GM18505 (cell line): Measurements from ENCODE around the gene OTUD1.

ENCODE experiments used
- ATAC-seq: cut with Tn5 transposase; IDR thresholded peaks from one replicate; pipeline ENCODE4 v1.9.1; 2021; ENCODE audit not compliant: unreplicated experiment
- POLR2A ChIP-seq: IDR thresholded peaks from 4 replicates; pipeline ENCODE4 v1.6.1; 2011; ENCODE audit warnings: borderline replicate concordance; ENCODE audit not compliant: insufficient read depth, insufficient read length; ENCODE audit errors: extremely low read depth

Gene OTUD1

DNA sequence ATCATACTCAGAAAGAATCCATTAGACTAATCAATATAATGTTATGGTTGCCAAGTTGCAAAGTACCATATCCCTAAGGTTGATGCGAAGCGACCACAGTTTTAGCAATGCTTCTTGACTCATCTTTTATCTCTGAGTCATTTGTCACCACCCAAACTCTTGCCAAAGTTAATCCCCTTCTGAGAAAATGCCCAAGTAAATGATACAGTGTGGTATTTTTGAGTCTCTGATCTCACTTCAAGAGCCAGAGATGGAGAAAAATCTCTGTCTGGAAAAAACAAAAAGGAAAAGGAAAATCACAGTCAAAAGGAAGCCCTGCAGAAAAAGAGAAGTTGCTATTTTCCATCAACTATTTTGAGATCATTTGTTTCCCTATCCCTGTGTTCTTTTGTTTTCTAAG, 26.7 kb upstream of the OTUD1 start:
- no peak for TF ChIP-seq POLR2A
- no peak for ATAC-seq

DNA sequence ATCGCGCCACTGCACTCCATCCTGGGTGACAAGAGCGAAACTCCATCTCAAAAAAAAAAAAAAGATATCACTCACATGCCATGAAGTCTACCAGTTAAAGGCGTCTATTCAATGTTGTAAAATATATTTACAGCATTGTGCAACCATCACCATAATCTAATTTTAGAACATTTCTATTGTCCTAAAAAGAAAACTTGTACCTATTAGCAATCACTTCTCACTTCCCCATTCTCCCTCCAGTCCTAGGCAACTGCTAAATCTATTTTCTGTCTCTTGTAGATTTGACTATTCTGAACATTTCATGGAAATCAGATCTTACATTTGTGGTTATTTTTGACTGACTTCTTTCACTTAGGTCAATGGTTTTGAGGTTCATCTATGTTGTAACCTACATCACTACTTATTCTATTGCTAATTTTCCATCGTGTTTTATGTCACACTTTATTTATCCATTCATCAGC, 25.2 kb upstream of the OTUD1 start:
- peak; percentile 96 for ATAC-seq

DNA sequence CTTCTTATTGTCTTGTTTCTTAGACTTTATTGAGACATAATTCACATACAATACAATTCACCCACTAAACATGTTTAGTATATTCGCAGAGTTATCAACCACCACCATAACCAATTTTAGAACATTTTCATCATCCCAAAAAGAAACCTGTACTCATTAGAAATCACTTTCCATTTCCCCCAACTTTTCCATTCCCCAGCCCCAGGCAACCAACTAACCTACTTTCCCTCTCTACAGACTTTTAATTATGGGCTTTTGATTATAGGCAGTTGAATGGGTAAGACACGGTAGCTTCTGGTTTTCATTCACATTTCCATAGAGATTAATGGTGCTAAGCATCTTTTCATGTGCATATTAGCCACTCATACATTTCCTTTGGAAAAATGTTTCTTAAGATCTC, 24.2 kb upstream of the OTUD1 start:
- ATAC-seq, result no peak
- TF ChIP-seq POLR2A, result no peak

More for the DNA sequence above, 25.2 kb upstream of the OTUD1 start:
- no peak for TF ChIP-seq POLR2A

DNA sequence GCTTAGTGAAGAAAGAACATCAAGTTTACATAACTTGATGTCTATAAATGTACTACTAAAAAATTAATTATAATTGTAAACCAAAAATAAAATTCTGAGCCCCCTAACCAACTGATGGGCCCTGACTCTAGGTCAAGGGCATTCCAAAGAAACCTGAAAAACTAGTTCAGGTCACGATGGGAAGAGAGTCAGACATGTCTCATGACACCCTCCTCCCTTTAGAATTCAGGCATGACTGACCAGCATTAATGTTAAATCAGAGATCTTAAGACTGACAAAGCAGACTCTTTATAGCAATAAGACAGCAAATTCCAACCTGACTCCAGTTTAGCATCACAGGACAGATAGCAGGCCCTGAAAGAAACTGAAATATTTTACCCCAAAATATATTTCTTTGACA, 21.6 kb upstream of the OTUD1 start:
- TF ChIP-seq POLR2A, result no peak
- no peak for ATAC-seq

DNA sequence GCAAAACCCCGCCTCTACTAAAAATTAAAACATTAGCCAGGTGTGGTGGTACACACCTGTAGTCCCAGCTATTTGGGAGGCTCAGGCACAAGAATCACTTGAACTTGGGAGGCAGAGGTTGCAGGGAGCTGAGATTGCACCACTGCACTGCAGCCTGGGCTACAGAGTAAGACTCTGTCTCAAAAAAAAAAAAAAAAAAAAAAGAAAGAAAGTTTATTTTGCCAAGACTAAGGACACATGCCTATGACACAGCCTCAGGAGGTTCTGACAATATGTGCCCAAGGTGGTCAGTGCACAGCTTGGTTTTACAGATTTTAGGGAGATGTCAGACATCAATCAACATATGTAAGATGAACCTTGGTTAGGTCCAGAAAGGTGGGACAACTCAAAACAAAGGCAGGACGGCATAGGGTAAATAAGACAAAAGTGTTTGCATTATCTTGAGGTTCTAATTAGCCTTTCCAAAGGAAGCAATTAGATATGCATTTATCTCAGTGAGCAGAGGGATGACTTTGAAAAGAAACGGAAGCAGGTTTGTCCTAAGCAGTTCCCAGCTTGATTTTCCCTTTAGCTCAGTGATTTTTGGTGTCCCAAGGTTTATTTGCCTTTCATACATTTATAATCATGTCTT, 20.7 kb upstream of the OTUD1 start:
- ATAC-seq, result no peak
- TF ChIP-seq POLR2A, result no peak

DNA sequence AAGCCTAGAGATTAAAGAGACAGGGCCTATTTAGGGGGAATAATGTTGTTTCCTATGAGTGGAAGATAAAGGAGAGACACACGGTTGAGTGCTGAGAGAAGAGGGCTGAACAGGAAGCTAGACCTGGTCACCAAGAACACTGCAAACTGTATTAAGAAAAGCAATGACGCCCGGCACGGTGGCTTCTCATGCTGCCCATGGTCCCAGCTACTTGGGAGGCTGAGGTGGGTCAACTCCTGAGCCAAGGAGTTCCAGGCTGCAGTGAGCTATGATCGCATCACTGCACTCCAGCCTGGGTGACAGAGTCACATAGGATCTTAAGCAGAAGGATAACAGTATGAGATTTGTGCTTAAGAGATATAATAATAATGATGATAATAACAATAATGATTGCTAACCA, 19.7 kb upstream of the OTUD1 start:
- no peak for TF ChIP-seq POLR2A
- ATAC-seq, result no peak

DNA sequence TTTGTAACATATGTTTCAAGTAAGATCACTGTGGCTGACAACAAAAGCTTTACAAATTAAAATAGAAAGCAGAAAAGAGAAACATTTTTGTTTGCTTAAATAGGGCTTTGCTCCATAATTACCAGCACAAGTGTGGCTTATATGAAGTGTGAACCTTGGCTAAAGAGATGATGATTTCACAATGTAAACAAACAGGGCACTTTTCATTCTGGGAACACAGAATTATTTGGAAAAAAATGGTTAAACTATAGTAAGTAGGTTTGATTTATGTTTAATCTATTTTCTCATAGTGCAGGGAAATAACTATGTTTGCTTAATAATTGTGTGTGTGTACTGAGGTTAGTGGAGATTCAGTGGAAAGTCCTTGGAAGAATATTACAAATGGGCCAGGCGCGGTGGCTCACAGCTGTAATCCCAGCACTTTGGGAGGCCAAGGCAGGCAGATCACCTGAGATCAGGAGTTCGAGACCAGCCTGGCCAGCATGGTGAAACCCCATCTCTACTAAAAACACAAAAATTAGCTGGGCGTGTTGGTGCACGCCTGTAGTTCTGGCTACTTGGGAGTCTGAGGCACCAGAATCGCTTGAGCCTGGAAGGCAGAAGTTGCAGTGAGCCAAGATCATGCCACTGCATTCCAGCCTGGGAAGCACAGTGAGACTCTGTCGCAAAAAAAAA, 19.1 kb upstream of the OTUD1 start:
- TF ChIP-seq POLR2A, result no peak
- no peak for ATAC-seq

DNA sequence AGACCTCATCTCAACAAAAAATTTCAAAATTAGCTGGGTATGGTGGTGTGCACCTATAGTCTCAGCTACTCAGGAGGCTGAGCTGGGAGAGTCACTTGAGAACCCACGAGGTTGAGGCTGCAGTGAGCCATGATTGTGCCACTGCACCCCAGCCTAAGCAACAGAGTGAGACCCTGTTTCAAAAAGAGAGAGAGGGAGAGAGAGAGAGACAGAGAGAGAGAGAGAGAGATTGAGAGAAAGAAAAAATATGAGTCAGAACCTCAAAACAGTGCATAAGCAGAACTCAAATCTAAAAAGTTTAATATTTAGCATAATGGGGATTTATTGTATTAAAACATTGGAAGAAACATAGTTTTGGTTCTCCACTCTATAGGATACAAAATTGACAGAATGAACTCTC, 17.5 kb upstream of the OTUD1 start:
- ATAC-seq, result no peak
- no peak for TF ChIP-seq POLR2A

DNA sequence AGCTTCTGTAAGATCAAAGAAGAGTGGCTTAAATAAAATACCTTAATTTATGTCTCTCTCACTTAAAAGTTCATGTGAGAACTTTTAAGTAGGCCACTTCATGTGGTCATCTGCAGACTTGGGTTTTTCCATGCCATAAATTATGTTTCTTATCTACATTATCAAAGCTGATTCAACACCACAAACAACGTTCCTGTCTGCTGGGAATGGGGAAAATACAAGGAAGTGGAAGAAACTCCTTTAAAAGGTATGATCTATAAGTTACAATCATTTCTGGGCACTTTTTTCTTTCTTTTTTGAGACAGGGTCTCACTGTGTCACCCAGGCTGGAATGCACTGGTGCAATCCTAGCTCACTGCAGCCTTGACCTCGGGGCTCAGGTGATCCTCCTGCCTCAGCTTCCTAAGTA, 16.9 kb upstream of the OTUD1 start:
- no peak for ATAC-seq
- TF ChIP-seq POLR2A, result no peak

DNA sequence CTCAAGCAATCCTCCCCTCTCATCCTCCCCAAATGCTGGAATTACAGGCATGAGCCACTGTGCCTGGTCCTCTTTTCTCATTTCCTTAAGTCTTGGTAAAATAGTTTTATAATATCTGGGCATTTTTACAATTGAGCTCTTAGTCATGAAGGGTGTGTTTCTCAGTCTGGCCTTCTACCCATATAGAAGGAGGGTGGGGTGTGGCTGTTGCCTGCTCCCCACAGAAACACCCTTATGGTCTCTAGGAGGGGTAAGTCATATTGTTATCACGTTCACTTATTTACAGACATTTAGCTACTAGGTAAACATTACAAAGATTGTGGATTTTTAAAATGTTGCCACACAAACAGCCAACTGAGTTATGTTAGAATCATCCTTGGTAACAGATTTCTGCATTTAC, 6.7 kb upstream of the OTUD1 start:
- TF ChIP-seq POLR2A, result no peak
- no peak for ATAC-seq

DNA sequence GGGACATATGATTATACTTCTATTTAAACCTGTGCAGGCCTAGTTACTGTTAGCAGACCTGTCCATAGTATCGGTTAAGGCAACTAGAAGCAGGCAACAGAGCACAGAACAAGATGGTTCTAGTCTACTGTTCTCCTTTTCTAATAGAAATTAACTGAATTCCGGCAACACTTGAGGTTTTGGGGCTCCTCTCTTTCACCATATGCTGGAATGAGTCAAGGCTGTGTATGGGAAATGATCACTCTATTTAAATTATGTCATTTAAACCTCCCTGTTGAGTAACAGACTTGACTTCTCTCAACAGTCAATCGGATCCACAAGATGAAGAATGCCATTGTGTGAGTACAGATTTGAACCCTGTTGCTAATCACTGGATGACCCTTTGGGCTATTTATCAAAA, 6.2 kb upstream of the OTUD1 start:
- no peak for ATAC-seq
- no peak for TF ChIP-seq POLR2A

DNA sequence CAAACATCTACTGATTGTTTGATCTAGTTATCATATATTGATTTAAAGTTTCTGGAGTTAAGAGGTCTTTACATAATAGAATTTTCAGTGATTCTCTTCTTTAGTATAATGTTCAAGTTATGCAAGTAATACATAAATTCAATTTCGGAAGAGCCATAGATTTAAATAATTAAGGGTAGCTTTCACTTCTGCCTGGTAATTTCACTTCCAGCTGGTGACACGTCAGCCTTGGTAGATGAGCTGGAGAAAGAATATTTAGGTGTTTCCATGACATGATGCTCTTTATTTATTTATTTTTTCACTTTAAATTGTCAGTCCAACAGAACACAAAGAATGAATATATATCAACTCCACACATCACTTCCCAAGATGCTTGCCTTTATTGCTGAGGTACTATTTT, 5.2 kb upstream of the OTUD1 start:
- ATAC-seq, result no peak
- no peak for TF ChIP-seq POLR2A

DNA sequence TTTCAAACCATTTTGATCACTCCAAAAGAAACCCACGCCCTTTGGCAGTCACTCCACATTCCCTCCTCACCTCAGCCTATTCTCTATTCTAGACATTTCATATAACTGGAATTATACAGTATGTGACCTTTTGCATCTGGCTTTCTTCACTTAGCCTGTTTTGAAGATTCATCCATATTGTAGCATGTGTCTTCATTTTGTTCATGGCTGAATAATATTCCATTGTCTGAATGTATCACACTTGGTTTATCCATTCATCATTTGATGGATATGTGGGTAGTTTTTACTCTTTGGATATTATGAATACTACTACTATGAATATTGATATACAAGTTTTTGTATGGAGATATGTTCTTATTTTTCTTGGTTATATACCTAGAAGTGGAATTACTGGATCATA, 3.5 kb upstream of the OTUD1 start:
- TF ChIP-seq POLR2A, result no peak
- ATAC-seq, result no peak

DNA sequence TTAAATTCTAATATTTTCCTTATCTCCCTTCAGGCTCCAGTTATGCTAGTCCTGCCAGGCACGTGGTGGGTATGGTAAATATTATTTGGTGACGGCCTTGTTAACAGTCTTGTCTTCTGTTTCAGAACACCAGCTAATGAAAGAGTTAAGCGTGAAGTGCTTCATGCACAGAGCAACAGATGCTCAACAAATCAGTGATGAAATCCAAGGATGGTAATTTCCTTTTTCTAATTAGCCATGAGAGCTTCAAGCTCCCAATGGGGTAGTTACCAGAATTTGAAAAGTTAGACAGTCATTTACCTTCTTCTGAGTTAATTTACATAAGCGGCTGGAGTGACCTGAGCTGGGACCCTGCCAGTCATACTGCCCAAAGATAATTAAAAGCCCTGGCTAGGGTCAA, 1.9 kb upstream of the OTUD1 start:
- no peak for ATAC-seq
- TF ChIP-seq POLR2A, result no peak
